ENCODE measurements around the gene EPS15.

DNA sequence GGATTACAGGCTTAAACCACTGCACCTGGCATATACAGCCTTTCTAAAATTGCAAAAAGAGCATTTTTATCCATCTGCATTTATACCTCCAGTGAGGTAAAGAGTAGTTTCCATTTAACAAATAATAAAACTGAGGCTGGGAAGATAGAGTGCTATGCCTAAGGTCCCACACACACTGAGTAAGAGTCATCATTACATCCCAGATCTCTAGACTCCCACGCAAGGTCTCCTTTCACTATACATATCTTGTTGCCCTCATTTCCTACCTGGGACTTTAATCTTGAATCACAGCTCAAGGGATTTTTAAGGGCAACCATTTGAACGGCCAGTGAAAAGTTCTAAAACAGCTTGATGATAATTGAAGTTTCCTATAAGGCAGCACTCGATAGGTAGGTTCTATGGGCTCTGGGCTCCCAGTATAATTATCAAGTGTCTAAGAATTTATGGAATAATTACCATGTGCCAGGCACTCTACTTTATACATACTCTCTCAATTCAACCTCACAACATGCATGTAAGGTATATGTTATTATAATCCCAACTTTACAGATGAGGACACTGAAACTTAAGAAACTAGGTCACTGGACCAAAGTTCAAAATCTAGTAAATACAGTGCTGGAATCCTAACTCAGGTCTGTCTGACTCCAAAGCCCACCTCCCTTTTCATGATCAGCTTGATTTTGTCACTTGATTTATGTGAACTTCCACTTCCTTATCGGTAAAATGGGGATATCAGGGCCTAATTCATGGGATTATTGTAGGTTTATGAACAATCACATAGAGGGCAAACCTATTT, 23.3 kb upstream of the EPS15 start:
- TF ChIP-seq EP300 (IDR thresholded peaks at IDR 0.05; ENCODE audit: borderline replicate concordance in 1 of 2, control insufficient read depth in 1 of 2, low read depth in 2 of 2, low read length in 2 of 2) (no peak), MEF2A (IDR thresholded peaks at IDR 0.05; ENCODE audit: insufficient read depth, low read depth, low read length) (no peak), RAD21 (IDR thresholded peaks at IDR 0.05; ENCODE audit: insufficient read depth, low read depth, low read length) (no peak), POLR2AphosphoS5 (IDR thresholded peaks at IDR 0.05; ENCODE audit: low read length) (no peak), SUPT20H (IDR thresholded peaks at IDR 0.05; ENCODE audit: borderline replicate concordance, control insufficient read depth, low read depth, low read length) (no peak)
- TF ChIP-seq, protein P1, sequence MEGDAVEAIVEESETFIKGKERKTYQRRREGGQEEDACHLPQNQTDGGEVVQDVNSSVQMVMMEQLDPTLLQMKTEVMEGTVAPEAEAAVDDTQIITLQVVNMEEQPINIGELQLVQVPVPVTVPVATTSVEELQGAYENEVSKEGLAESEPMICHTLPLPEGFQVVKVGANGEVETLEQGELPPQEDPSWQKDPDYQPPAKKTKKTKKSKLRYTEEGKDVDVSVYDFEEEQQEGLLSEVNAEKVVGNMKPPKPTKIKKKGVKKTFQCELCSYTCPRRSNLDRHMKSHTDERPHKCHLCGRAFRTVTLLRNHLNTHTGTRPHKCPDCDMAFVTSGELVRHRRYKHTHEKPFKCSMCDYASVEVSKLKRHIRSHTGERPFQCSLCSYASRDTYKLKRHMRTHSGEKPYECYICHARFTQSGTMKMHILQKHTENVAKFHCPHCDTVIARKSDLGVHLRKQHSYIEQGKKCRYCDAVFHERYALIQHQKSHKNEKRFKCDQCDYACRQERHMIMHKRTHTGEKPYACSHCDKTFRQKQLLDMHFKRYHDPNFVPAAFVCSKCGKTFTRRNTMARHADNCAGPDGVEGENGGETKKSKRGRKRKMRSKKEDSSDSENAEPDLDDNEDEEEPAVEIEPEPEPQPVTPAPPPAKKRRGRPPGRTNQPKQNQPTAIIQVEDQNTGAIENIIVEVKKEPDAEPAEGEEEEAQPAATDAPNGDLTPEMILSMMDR (IDR thresholded peaks at IDR 0.05 in 2 of 3, conservative IDR thresholded peaks at IDR 0.05 in 1 of 3; ENCODE audit: control insufficient read depth in 2 of 3, extremely low read depth in 1 of 3, insufficient read depth in 1 of 3, low read depth in 3 of 3, low read length in 3 of 3), result no peak
